Lung (tissue), 12 donors: ENCODE data around the gene LRRC75A. TPM values are rescaled to one million over a fixed set of nuclear protein-coding genes. Genes with fewer than 3 reads are reported as not detected.

Experiments
- ATAC-seq: fragments of 200-7000 bp; cut with Tn5 transposase; one replicate; pipeline ENCODE4 v1.9.1; 2020; ENCODE audit warnings: moderate number of reproducible peaks; ENCODE audit not compliant: insufficient read depth, low FRiP score
- DNase-seq, 3 donors: peaks; one replicate each; pipeline ENCODE4 v3.0.0-alpha.2; 2013 to 2017
- H3K27ac ChIP-seq, 2 donors: one replicate each; pipeline ENCODE4 v1.5.1; 2013; ENCODE audit warnings: mild to moderate bottlenecking in 2 of 2, moderate library complexity in 2 of 2, control low read depth in 1 of 2, inconsistent platforms in 1 of 2, low read depth in 1 of 2, low read length in 1 of 2
- H3K27me3 ChIP-seq, 3 donors: one replicate each; pipeline ENCODE4 v1.5.1; 2013; ENCODE audit warnings: low read length in 2 of 3; ENCODE audit not compliant: control insufficient read depth in 3 of 3, insufficient read depth in 3 of 3
- H3K36me3 ChIP-seq, 4 donors: one replicate each; pipeline ENCODE4 v1.5.1; 2013; ENCODE audit warnings: low read length in 4 of 4, mild to moderate bottlenecking in 1 of 4, moderate library complexity in 1 of 4; ENCODE audit not compliant: control insufficient read depth in 4 of 4, insufficient read depth in 4 of 4
- H3K4me1 ChIP-seq, 5 donors: one replicate each; pipeline ENCODE4 v1.5.1; 2013; ENCODE audit warnings: low read length in 5 of 5, mild to moderate bottlenecking in 2 of 5, moderate library complexity in 1 of 5; ENCODE audit not compliant: control insufficient read depth in 5 of 5, insufficient read depth in 5 of 5
- H3K4me3 ChIP-seq: one replicate; pipeline ENCODE4 v1.5.1; 2013; ENCODE audit warnings: mild to moderate bottlenecking, control low read depth, moderate library complexity
- H3K9ac ChIP-seq, 2 donors: one replicate each; pipeline ENCODE4 v1.5.1; 2013; ENCODE audit warnings: low read length in 2 of 2, control low read depth in 1 of 2; ENCODE audit not compliant: insufficient read depth in 1 of 2
- H3K9me3 ChIP-seq, 4 donors: one replicate each; pipeline ENCODE4 v1.5.1; 2013; ENCODE audit warnings: low read length in 3 of 4, mild to moderate bottlenecking in 1 of 4, moderate library complexity in 1 of 4; ENCODE audit not compliant: control insufficient read depth in 4 of 4, insufficient read depth in 3 of 4
- WGBS, 2 donors: extraction: QIAGEN DNeasy Blood & Tissue Kit; methylation state at CpG; one replicate each; pipeline ENCODE4 v1.1.7; 2013; 5-methylcytosine and 5-hydroxymethylcytosine counted together
- polyA plus RNA-seq, 2 donors: library from polyadenylated mRNA; stranded (reverse); fragments of 200-250 nt; gene quantifications; one replicate each; pipeline ENCODE4 v1.2.1, GENCODE V29; 2013
- total RNA-seq, 2 donors: library from RNA; depleted of rRNA in 1 of 2; stranded (reverse); fragments of >200 nt in 1 of 2; gene quantifications; one replicate each; pipeline ENCODE4 v1.2.1, GENCODE V29; 2014 to 2021
- TF ChIP-seq, protein P1 (sequence below): IDR thresholded peaks from 2 replicates; pipeline ENCODE4 v1.5.1; 2012; ENCODE audit warnings: mild to moderate bottlenecking; ENCODE audit errors: control extremely low read depth, extremely low read depth
- donor health status: control.
- donor health status: control.
- donor health status: Bipolar disorder and iron deficiency.
- donor health status: healthy.
- donor health status: DM: yes; HTN: yes; CAD: no.

Gene LRRC75A
- total and polyA plus RNA-seq, 4 donors = 0.68 to 3.4 (median 2.4) TPM

DNA sequence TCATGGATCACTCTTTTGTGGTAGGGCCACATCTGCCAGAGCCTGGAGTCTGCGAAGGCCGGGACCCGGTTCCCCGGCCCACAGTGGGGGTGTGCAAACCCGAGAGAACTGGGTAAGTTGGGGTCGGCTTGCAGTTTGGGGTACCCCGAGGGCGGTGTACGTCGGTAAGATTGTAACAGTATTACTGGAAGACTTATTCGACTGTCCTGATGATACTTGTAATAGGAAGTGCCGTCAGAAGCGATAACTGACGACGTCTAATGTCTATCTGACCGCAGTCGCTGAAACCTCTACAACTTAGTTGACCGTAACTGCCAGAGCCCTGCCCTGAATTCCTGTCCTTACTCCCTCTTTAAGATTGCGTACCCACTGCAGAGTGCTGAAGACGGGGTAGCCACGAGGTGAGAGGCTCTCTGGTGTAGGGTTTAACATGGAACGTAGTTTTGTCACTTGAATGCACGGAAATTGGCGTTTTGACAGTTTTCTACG lies 52.6 kb downstream of the LRRC75A start:
- Histone ChIP-seq H3K4me3 (peak overlapping the region; percentile 80), H3K4me1 (peaks cover 9 to 28% (median 13%) of the 10 kb centered on the region in 5 donors), H3K9ac (peak overlapping the region; percentile 80 to 94), H3K9me3 (no peaks in the 10 kb centered on the region), H3K27me3 (no peaks in the 10 kb centered on the region), H3K36me3 (peaks cover 11 to 48% (median 28%) of the 10 kb centered on the region in 4 donors), H3K27ac (peak overlapping the region; percentile 87)
- 0% methylated on average over 25 of the region's 25 CpGs for WGBS, 2 donors
- ATAC-seq (no peak), DNase-seq (no peak)
- TF ChIP-seq, protein P1, sequence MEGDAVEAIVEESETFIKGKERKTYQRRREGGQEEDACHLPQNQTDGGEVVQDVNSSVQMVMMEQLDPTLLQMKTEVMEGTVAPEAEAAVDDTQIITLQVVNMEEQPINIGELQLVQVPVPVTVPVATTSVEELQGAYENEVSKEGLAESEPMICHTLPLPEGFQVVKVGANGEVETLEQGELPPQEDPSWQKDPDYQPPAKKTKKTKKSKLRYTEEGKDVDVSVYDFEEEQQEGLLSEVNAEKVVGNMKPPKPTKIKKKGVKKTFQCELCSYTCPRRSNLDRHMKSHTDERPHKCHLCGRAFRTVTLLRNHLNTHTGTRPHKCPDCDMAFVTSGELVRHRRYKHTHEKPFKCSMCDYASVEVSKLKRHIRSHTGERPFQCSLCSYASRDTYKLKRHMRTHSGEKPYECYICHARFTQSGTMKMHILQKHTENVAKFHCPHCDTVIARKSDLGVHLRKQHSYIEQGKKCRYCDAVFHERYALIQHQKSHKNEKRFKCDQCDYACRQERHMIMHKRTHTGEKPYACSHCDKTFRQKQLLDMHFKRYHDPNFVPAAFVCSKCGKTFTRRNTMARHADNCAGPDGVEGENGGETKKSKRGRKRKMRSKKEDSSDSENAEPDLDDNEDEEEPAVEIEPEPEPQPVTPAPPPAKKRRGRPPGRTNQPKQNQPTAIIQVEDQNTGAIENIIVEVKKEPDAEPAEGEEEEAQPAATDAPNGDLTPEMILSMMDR = no peak

DNA sequence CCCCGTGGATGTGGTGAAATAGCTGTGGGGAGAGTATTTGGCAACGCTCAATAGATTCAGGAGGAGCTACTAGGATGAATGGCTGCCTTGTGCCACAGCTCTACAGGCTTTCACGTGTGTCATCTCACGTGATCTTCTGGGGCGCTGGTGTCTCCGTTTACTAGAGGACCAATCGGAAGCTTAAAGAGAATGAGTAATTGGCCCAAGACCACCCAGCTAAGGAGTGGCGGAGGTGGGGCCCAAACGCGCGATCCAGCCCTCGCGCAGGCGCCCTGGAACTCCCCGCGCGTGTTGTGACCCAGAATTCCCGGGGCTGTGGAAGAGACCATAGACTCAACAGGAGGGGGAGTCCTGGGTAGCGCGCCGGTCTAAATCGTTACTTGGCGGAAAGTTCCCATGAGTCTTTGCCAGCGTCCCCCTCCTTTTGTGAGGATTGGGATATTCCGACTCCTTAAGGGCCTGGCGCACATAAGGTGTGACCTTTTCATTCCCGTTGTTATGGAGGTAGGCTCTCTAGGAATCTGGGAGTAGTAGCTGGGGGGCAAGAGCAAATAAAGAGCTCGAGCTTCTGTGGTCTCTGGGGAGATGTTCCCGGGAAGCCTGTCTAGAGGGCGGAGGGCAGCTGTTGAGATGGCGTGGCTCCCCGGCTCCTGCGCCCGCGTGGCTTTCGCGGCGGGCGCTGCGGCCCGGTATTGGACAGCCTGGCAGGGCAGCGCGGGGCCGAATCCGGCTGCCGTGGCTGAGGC lies 53.3 kb downstream of the LRRC75A start:
- peak overlapping the region; percentile 80 for H3K4me3 ChIP-seq
- H3K27ac ChIP-seq = peak overlapping the region; percentile 87
- H3K9ac ChIP-seq = peak overlapping the region; percentile 80 to 94
- ATAC-seq (peak; percentile 94), DNase-seq (peak; percentile 99 to 100 (median 100))
- TF ChIP-seq, protein P1 = no peak
- 0% methylated on average over 37 to 46 of the region's 46 CpGs for WGBS, 2 donors
- no peaks in the 10 kb centered on the region for H3K27me3 ChIP-seq
- no peaks in the 10 kb centered on the region for H3K9me3 ChIP-seq
- peaks cover 9 to 28% (median 13%) of the 10 kb centered on the region in 5 donors for H3K4me1 ChIP-seq
- peaks cover 11 to 45% (median 25%) of the 10 kb centered on the region in 4 donors for H3K36me3 ChIP-seq

DNA sequence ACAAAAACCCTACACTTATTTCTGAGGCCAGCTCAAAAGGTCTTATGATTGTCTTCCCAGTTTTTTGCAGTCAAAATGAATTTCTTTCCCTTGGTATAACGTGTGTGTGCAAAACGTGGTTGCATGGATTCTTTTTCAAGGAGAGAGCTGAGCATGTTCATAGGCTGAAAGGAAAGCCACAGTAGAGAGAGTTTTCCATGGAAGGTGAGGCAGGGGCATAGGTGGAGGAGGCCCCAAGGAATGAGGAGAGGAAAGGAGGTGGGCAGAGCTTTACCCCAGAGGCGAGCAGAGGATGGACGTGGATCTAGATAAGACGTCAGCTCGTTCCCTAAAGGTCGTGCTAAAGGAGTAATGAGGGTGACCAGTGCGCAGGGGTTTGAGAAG lies 53.8 kb downstream of the LRRC75A start:
- peak overlapping the region; percentile 74 to 85 for H3K27ac ChIP-seq
- H3K4me1 ChIP-seq = peaks cover 7 to 28% (median 13%) of the 10 kb centered on the region in 5 donors
- no peak for ATAC-seq
- no peaks in the 10 kb centered on the region for H3K9me3 ChIP-seq
- H3K27me3 ChIP-seq = no peaks in the 10 kb centered on the region
- H3K4me3 ChIP-seq = peak overlapping the region; percentile 38
- no peak for DNase-seq
- TF ChIP-seq, protein P1 = no peak
- H3K36me3 ChIP-seq = peaks cover 8 to 41% (median 23%) of the 10 kb centered on the region in 4 donors
- peak overlapping the region; percentile 35 to 73 for H3K9ac ChIP-seq
- 15 to 25% methylated on average over 8 of the region's 8 CpGs for WGBS, 2 donors
